ENCODE data around the gene ST6GALNAC5.

GRCh38 chr1:77007675-77008074, 140.4 kb downstream of the ST6GALNAC5 start:
- TF ChIP-seq CTCF (IDR thresholded peaks at IDR 0.05) (no peak), EP300 (IDR thresholded peaks at IDR 0.05) (no peak)

Measured in ovary (tissue), 3 donors.